IPS DF 4.7 (cell line): ENCODE results near the gene PITPNC1.
"Not testable (repeated sequence)": the region's sequence is repeated elsewhere in the genome, so short reads cannot be mapped to it uniquely, and the experiment has no call there.

ENCODE experiments used
- DNase-seq: peaks from one replicate; pipeline ENCODE4 v3.0.0-alpha.2; 2013; ENCODE audit warnings: low spot score; ENCODE audit errors: extremely low read depth

The PITPNC1 gene

GRCh38 chr17:67647482-67647881 is 270.4 kb downstream of the PITPNC1 start:
- no peak for DNase-seq

GRCh38 chr17:67648032-67648905 is 271.2 kb downstream of the PITPNC1 start:
- no peak for DNase-seq

GRCh38 chr17:67648906-67649295 is 271.8 kb downstream of the PITPNC1 start:
- DNase-seq, result not testable (repeated sequence)

- no peak for DNase-seq
These were observed 272.8 kb downstream of the PITPNC1 start for GRCh38 chr17:67649891-67650290.

GRCh38 chr17:67651218-67651579 is 274.1 kb downstream of the PITPNC1 start:
- not testable (repeated sequence) for DNase-seq

GRCh38 chr17:67652433-67652832 is 275.4 kb downstream of the PITPNC1 start:
- no peak for DNase-seq

GRCh38 chr17:67655478-67656148 is 278.5 kb downstream of the PITPNC1 start:
- DNase-seq, result no peak

GRCh38 chr17:67656494-67657203 is 279.6 kb downstream of the PITPNC1 start:
- no peak for DNase-seq

- DNase-seq, result no peak
These were observed 280.5 kb downstream of the PITPNC1 start for GRCh38 chr17:67657596-67657995.

GRCh38 chr17:67658265-67658664 is 281.2 kb downstream of the PITPNC1 start:
- no peak for DNase-seq

GRCh38 chr17:67659028-67659427 is 281.9 kb downstream of the PITPNC1 start:
- no peak for DNase-seq

GRCh38 chr17:67662712-67663111 is 285.6 kb downstream of the PITPNC1 start:
- DNase-seq, result no peak

- no peak for DNase-seq
These were observed 286.4 kb downstream of the PITPNC1 start for GRCh38 chr17:67663457-67663856.

- no peak for DNase-seq
These were observed 288.9 kb downstream of the PITPNC1 start for GRCh38 chr17:67666028-67666427.

GRCh38 chr17:67666710-67667109 is 289.6 kb downstream of the PITPNC1 start:
- no peak for DNase-seq

- DNase-seq, result no peak
These were observed 294.4 kb downstream of the PITPNC1 start for GRCh38 chr17:67671493-67671892.

- DNase-seq, result no peak
These were observed 295.7 kb downstream of the PITPNC1 start for GRCh38 chr17:67672592-67673335.

- DNase-seq, result no peak
These were observed 298.4 kb downstream of the PITPNC1 start for GRCh38 chr17:67675481-67675880.

- DNase-seq, result no peak
These were observed 299.2 kb downstream of the PITPNC1 start for GRCh38 chr17:67676305-67676704.

GRCh38 chr17:67678414-67678813 is 301.3 kb downstream of the PITPNC1 start:
- DNase-seq, result no peak

- no peak for DNase-seq
These were observed 302.1 kb downstream of the PITPNC1 start for GRCh38 chr17:67679225-67679624.
